GM12873 (cell line): Measurements from ENCODE around the gene SPAG8.

Source experiments
- CTCF ChIP-seq: IDR thresholded peaks from 2 replicates; pipeline ENCODE4 v1.5.1; 2012; ENCODE audit warnings: low read depth, mild to moderate bottlenecking, moderate library complexity, low read length, control low read depth; ENCODE audit not compliant: insufficient read depth; ENCODE audit errors: missing control alignments

The SPAG8 gene

GRCh38 chr9:35854091-35854762 is 42.2 kb upstream of the SPAG8 start:
- TF ChIP-seq CTCF = no peak

GRCh38 chr9:35852876-35853865 is 41.1 kb upstream of the SPAG8 start:
- no peak for TF ChIP-seq CTCF

- TF ChIP-seq CTCF = no peak
Measured at GRCh38 chr9:35852267-35852815, 40.3 kb upstream of the SPAG8 start.

GRCh38 chr9:35847792-35848572 is 35.9 kb upstream of the SPAG8 start:
- no peak for TF ChIP-seq CTCF

GRCh38 chr9:35845824-35846771 is 34.0 kb upstream of the SPAG8 start:
- no peak for TF ChIP-seq CTCF

GRCh38 chr9:35844628-35845270 is 32.7 kb upstream of the SPAG8 start:
- no peak for TF ChIP-seq CTCF
